Endothelial cell (in vitro differentiated cells): ENCODE results near the gene FBLN2. TPM values are rescaled to one million over a fixed set of nuclear protein-coding genes. Genes with fewer than 3 reads are reported as not detected.

Experiments used
- DNase-seq: peaks from one replicate; pipeline ENCODE4 v3.0.0; 2021; ENCODE audit warnings: low spot score
- H3K27ac Mint-ChIP-seq: one replicate; pipeline ENCODE4 v1.8.0; 2021; ENCODE audit warnings: mixed read lengths, inconsistent platforms; ENCODE audit not compliant: unreplicated experiment
- H3K27me3 Mint-ChIP-seq: one replicate; pipeline ENCODE4 v1.8.0; 2021; ENCODE audit warnings: mild to moderate bottlenecking, moderate library complexity, mixed read lengths, inconsistent platforms; ENCODE audit not compliant: unreplicated experiment
- H3K36me3 Mint-ChIP-seq: one replicate; pipeline ENCODE4 v1.8.0; 2021; ENCODE audit warnings: mild to moderate bottlenecking, low read depth, mixed read lengths, inconsistent platforms; ENCODE audit not compliant: unreplicated experiment
- H3K4me1 Mint-ChIP-seq: one replicate; pipeline ENCODE4 v1.8.0; 2021; ENCODE audit warnings: mild to moderate bottlenecking, mixed read lengths, inconsistent platforms; ENCODE audit not compliant: unreplicated experiment
- H3K4me3 Mint-ChIP-seq: one replicate; pipeline ENCODE4 v1.8.0; 2021; ENCODE audit warnings: mild to moderate bottlenecking, mixed read lengths, inconsistent platforms; ENCODE audit not compliant: unreplicated experiment
- H3K9me3 Mint-ChIP-seq: one replicate; pipeline ENCODE4 v1.8.0; 2021; ENCODE audit warnings: mixed read lengths, inconsistent platforms; ENCODE audit not compliant: unreplicated experiment
- total RNA-seq: library from RNA; stranded (reverse); fragmentation: NEBNext Ultra II Directional; extraction: Animal tissue kit (Norgen Biotek cat#: 25700); gene quantifications from one replicate; pipeline ENCODE4 v1.2.1, GENCODE V29; 2021; ENCODE audit not compliant: unreplicated experiment
- TF ChIP-seq, protein P1 (sequence below): fragments of 200-600 bp; sonication (generic); IDR thresholded peaks from one replicate; pipeline ENCODE4 v1.5.0; 2021; ENCODE audit warnings: antibody characterized with exemption; ENCODE audit not compliant: unreplicated experiment

The FBLN2 gene
- total RNA-seq, 1 donor from 2014 or later = 10.5 TPM

DNA sequence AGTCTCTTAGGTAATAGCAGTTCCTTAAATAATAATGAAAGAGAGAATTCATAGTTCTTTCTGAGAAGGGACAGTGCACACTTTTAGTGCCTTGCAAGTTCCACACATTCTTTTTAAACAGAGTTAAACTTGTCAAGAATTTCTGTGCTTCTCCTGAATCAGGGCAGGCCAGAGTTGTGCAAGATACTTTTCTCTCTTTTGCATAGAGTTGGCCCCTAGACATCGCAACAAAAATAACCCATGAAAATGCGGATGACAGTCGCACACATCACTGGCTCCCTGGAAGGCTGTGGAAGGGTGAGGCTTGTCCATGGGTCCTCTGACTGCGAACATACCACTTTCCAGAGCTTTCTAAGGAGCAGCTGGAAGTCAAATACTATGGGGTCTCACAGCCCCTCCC lies 40.1 kb downstream of the FBLN2 start:
- Mint-ChIP-seq H3K27me3 (peaks cover 5% of the 10 kb centered on the region), H3K4me1 (peaks cover 12% of the 10 kb centered on the region), H3K36me3 (no peaks in the 10 kb centered on the region), H3K9me3 (no peaks in the 10 kb centered on the region), H3K4me3 (no peak overlapping the region), H3K27ac (no peak overlapping the region)
- TF ChIP-seq, protein P1, sequence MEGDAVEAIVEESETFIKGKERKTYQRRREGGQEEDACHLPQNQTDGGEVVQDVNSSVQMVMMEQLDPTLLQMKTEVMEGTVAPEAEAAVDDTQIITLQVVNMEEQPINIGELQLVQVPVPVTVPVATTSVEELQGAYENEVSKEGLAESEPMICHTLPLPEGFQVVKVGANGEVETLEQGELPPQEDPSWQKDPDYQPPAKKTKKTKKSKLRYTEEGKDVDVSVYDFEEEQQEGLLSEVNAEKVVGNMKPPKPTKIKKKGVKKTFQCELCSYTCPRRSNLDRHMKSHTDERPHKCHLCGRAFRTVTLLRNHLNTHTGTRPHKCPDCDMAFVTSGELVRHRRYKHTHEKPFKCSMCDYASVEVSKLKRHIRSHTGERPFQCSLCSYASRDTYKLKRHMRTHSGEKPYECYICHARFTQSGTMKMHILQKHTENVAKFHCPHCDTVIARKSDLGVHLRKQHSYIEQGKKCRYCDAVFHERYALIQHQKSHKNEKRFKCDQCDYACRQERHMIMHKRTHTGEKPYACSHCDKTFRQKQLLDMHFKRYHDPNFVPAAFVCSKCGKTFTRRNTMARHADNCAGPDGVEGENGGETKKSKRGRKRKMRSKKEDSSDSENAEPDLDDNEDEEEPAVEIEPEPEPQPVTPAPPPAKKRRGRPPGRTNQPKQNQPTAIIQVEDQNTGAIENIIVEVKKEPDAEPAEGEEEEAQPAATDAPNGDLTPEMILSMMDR = no peak
- DNase-seq = no peak

- DNase-seq = no peak
- Mint-ChIP-seq H3K4me3 (no peak overlapping the region), H3K36me3 (no peaks in the 10 kb centered on the region), H3K27ac (no peak overlapping the region), H3K9me3 (no peaks in the 10 kb centered on the region), H3K4me1 (peaks cover 12% of the 10 kb centered on the region), H3K27me3 (peaks cover 2% of the 10 kb centered on the region)
- TF ChIP-seq, protein P1 = no peak
Observed at GRCh38 chr3:13590841-13591520, 42.1 kb downstream of the FBLN2 start.

DNA sequence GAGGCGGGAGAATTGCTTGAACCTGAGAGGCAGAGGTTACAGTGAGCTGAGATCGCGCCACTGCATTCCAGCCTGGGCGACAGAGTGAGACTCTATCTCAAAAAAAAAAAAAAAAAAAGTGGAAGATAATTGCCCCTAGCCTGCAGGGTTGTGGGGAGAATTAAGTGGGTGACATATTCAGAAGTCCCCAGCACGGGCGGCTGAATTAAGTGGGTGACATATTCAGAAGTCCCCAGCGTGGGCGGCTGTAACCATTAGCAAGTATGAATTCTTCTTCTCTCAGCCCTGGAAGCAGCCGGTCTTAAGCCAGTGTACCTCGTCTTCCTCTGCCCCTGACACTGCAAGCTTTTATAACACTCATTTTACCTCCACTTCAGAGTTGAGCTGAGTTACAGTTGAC lies 44.7 kb downstream of the FBLN2 start:
- TF ChIP-seq, protein P1 = no peak
- Mint-ChIP-seq H3K4me1 (peaks cover 17% of the 10 kb centered on the region), H3K9me3 (no peaks in the 10 kb centered on the region), H3K27ac (no peak overlapping the region), H3K4me3 (no peak overlapping the region), H3K27me3 (peaks cover 7% of the 10 kb centered on the region), H3K36me3 (peaks cover under 1% of the 10 kb centered on the region)
- no peak for DNase-seq

DNA sequence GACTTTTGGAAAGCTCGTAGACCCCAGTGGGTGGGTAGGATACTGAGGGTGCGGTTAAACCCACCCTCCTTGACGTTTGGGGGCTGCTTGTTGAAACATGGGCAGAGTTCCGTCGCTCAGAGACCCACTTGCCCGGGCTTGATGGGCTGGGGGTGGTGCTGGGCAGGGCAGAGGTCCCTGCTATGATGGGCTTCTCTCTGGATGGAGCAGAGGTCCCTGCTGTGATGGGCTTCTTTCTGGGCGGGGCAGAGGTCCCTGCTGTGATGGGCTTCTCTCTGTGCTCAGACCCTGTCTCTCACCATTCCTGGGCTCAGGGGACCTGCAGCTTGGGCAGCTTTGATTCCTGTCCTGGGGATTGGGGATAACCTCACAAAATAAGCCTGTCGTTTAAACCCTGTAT lies 45.2 kb downstream of the FBLN2 start:
- Mint-ChIP-seq H3K9me3 (no peaks in the 10 kb centered on the region), H3K27me3 (peaks cover 9% of the 10 kb centered on the region), H3K4me1 (peaks cover 22% of the 10 kb centered on the region), H3K27ac (no peak overlapping the region), H3K4me3 (no peak overlapping the region), H3K36me3 (peaks cover 6% of the 10 kb centered on the region)
- TF ChIP-seq, protein P1 = no peak
- no peak for DNase-seq

DNA sequence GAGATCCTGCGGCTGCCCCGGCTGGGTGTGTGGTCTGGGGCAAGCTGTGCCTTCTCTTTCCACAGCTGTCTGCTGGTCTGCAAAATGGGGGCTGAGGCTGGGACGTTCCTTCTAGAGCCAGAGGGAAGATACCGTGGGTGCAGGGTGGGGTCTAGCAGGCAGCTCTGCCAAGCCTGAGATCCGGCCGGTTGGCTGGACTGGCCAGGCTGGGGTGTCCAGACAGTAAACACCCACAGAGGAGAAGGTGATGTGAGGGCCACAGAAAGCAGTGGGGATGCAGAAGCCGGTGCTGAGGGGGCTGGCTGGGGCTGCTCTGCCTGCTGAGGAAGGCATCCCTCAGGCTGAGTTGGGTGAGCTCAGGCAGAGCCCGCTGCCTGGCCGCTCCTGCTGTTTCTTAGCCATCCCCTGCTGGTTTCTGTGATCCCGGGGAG lies 46.1 kb downstream of the FBLN2 start:
- H3K27me3 Mint-ChIP-seq = peaks cover 12% of the 10 kb centered on the region
- H3K9me3 Mint-ChIP-seq = no peaks in the 10 kb centered on the region
- H3K36me3 Mint-ChIP-seq = peaks cover 6% of the 10 kb centered on the region
- H3K4me3 Mint-ChIP-seq = no peak overlapping the region
- TF ChIP-seq, protein P1 = no peak
- no peak for DNase-seq
- peaks cover 31% of the 10 kb centered on the region for H3K4me1 Mint-ChIP-seq
- H3K27ac Mint-ChIP-seq = no peak overlapping the region
